ENCODE results near the gene PRKACA.

Gene PRKACA

DNA sequence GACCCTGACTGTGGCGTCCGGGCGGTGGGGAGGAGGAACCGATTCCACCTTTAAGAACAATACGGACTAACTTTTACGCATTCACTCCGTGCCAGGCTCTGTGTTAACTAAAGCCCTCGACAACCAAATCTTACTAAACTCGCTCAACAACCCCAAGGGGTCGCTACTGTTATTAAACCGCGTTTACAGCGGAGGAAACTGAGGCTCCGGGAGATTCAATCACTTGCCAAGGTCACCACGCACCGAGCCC, 28.2 kb downstream of the PRKACA start:
- DNase-seq (ENCODE audit: extremely low read depth, insufficient read length) = no peak
- peak overlapping the region; percentile 69 for H3K4me3 ChIP-seq (replicated peaks; ENCODE audit: low read depth, low read length)
- TF ChIP-seq, protein P1, sequence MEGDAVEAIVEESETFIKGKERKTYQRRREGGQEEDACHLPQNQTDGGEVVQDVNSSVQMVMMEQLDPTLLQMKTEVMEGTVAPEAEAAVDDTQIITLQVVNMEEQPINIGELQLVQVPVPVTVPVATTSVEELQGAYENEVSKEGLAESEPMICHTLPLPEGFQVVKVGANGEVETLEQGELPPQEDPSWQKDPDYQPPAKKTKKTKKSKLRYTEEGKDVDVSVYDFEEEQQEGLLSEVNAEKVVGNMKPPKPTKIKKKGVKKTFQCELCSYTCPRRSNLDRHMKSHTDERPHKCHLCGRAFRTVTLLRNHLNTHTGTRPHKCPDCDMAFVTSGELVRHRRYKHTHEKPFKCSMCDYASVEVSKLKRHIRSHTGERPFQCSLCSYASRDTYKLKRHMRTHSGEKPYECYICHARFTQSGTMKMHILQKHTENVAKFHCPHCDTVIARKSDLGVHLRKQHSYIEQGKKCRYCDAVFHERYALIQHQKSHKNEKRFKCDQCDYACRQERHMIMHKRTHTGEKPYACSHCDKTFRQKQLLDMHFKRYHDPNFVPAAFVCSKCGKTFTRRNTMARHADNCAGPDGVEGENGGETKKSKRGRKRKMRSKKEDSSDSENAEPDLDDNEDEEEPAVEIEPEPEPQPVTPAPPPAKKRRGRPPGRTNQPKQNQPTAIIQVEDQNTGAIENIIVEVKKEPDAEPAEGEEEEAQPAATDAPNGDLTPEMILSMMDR (IDR thresholded peaks at IDR 0.05; ENCODE audit: insufficient read depth, low read length, poor library complexity, severe bottlenecking) = peak; percentile 15

DNA sequence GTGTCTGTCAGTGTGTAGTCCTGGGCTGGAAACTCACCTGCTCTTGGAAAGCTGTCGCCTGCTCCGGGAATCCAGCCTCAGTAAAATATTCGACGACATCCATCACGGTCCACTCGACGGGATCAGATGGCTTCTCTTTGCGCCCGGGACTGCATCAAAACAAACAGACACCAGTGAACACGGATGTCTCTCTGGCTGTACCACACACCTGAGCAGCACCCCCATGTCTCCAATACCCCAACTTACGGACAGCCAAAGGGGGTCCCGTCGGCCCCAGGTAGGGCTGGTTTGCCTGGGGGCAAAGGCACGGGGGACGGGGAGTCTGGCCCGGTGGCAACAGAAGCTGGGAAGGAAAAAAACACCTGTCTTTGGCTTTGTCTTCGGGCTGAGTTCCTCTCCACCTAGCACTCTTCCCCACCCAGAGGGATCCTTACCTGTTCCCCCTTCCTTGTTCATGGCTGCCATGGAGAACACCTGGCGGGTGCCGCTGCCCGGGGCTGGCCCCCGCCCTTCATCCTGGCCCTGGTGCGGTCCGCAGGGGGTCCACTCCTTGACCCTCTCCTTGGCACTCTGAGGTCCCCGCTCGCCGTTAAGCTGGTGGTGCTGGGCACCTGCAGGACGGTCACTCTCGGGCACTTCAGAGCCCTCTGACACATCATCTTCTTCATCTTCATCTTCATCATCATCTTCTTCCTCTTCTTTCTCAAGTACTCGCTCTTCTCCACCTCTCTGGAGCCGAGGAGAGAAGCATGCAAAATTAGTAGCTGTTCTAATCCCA, 28.7 kb downstream of the PRKACA start:
- H3K27me3 ChIP-seq (replicated peaks; ENCODE audit: control insufficient read depth, insufficient read depth, low read length) = no peaks in the 10 kb centered on the region
- DNase-seq (ENCODE audit: extremely low read depth, insufficient read length) = no peak
- peaks cover 7% of the 10 kb centered on the region for H3K36me3 ChIP-seq (ENCODE audit: control insufficient read depth, insufficient read depth, low read length)
- H3K4me3 ChIP-seq (replicated peaks; ENCODE audit: low read depth, low read length) = peak overlapping the region; percentile 69
- TF ChIP-seq, protein P1 (IDR thresholded peaks at IDR 0.05; ENCODE audit: insufficient read depth, low read length, poor library complexity, severe bottlenecking) = no peak

More for the DNA sequence above, 28.2 kb downstream of the PRKACA start:
- Histone ChIP-seq H3K27me3 (replicated peaks; ENCODE audit: control insufficient read depth, insufficient read depth, low read length) (no peaks in the 10 kb centered on the region), H3K36me3 (ENCODE audit: control insufficient read depth, insufficient read depth, low read length) (peaks cover 7% of the 10 kb centered on the region)

DNA sequence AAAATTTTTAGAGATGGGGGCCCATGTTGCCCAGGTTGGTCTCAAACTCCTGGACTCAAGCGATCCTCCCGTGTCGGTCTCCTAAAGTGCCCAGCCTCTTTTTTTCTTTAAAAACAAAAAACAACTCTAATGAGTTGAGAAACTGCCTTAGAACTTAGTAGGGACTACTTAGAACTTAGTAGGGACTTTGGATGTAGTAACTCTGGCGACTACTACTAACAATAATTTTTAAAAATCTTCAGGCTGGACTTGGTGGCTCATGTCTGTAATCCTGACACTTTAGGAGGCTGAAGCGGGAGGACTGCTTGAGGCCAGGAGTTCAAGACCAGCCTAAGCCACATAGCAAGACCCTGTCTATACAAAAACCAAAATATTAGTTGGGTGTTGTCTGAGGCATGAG, 31.5 kb downstream of the PRKACA start:
- no peak overlapping the region for H3K4me3 ChIP-seq (replicated peaks; ENCODE audit: low read depth, low read length)
- DNase-seq (ENCODE audit: extremely low read depth, insufficient read length) = no peak
- H3K36me3 ChIP-seq (ENCODE audit: control insufficient read depth, insufficient read depth, low read length) = peaks cover 7% of the 10 kb centered on the region
- TF ChIP-seq, protein P1 (IDR thresholded peaks at IDR 0.05; ENCODE audit: insufficient read depth, low read length, poor library complexity, severe bottlenecking) = no peak
- H3K27me3 ChIP-seq (replicated peaks; ENCODE audit: control insufficient read depth, insufficient read depth, low read length) = no peaks in the 10 kb centered on the region

DNA sequence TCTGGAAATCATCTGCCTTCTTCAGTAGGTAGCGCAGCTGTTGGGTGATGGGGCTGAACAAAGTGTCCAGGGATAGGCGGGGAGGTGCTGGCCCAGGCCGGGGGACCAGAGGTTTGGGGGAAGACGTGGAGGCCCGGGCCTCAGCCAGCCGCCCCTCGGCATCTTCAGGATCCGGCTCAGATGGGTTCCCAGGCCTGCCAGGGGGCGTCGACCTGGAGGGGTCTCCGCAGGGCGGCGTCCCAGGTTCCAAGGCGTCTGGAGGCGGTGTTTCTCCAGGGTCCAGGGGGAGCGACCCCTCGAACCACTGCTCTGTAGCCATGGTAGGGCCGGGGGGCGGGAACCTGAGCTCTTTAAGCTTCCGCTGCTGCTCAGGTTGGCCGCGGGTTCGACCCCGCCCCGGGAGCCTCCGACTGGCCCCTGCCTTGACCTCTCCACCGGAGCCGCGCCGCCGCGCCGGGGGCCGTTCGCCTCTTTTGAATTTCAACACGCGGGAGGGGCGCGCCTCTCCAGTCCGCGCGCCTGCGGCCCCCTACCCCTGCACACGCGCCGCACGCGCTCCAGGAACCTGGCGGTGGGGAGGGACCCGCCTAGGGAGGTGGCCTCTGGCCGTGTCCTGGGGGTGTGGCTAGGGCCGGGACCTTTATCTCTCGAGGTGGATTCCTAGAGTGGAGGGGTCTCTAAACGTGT, 32.1 kb downstream of the PRKACA start, which contains the start of gene C19orf67:
TSS of gene C19orf67 (minus strand) at position 475 of the 687 bp plus-strand sequence. CDS start at position 319, 156 bp downstream.
- TF ChIP-seq, protein P1 (IDR thresholded peaks at IDR 0.05; ENCODE audit: insufficient read depth, low read length, poor library complexity, severe bottlenecking) = no peak
- Histone ChIP-seq H3K27me3 (replicated peaks; ENCODE audit: control insufficient read depth, insufficient read depth, low read length) (no peaks in the 10 kb centered on the region), H3K4me3 (replicated peaks; ENCODE audit: low read depth, low read length) (no peak within 1 kb of the TSS), H3K36me3 (ENCODE audit: control insufficient read depth, insufficient read depth, low read length) (peaks cover 7% of the 10 kb centered on the region)
- DNase-seq (ENCODE audit: extremely low read depth, insufficient read length) = no peak

DNA sequence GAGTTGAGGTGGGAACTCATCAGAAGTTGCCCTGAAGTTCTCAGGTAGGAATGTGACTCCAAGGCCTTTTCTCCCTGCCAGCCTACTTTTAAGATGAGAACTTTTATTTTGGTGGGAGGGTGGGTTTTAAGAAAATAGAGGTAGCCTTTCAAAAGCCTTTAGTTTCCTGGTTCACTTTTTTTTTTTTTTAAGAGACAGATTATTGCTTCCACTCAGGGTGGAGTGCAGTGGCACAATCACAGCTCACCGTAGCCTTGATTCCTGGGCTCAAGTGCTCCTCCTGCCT, 34.9 kb downstream of the PRKACA start:
- Histone ChIP-seq H3K36me3 (ENCODE audit: control insufficient read depth, insufficient read depth, low read length) (no peaks in the 10 kb centered on the region; the same call in 1 of the 2 replicates), H3K4me3 (replicated peaks; ENCODE audit: low read depth, low read length) (peak overlapping the region; percentile 83), H3K27me3 (replicated peaks; ENCODE audit: control insufficient read depth, insufficient read depth, low read length) (no peaks in the 10 kb centered on the region)
- TF ChIP-seq, protein P1 (IDR thresholded peaks at IDR 0.05; ENCODE audit: insufficient read depth, low read length, poor library complexity, severe bottlenecking) = no peak
- no peak for DNase-seq (ENCODE audit: extremely low read depth, insufficient read length)
